Breast epithelium (tissue), 4 donors: ENCODE data around the gene RADIL. TPM values are rescaled to one million over a fixed set of nuclear protein-coding genes. Genes with fewer than 3 reads are reported as not detected.

Experiments
- DNase-seq, 2 donors: peaks; one replicate each; pipeline ENCODE4 v3.0.0-alpha.2; 2019; ENCODE audit warnings: low spot score in 2 of 2
- H3K27ac ChIP-seq, 2 donors: fragments of 200-600 bp; sonication (generic) in 1 of 2; one replicate each; pipeline ENCODE4 v1.5.1; 2016 to 2019; ENCODE audit warnings: mild to moderate bottlenecking in 1 of 2
- H3K27me3 ChIP-seq, 2 donors: fragments of 200-600 bp; sonication (generic) in 1 of 2; one replicate each; pipeline versions ENCODE4 v1.5.1 to v1.6.0; 2017 to 2019; ENCODE audit warnings: control low read depth in 1 of 2, mild to moderate bottlenecking in 1 of 2
- H3K36me3 ChIP-seq: fragments of 200-600 bp; one replicate; pipeline ENCODE4 v1.5.1; 2019
- H3K4me1 ChIP-seq, 2 donors: fragments of 200-600 bp; sonication (generic); one replicate each; pipeline ENCODE4 v1.5.1; 2016 to 2019; ENCODE audit warnings: control low read depth in 1 of 2
- H3K4me3 ChIP-seq, 3 donors: fragments of 200-600 bp; sonication (generic); 1 replicate in 2 of 3; 2 replicates in 1 of 3; pipeline ENCODE4 v1.5.1; 2016 to 2019; ENCODE audit warnings: mild to moderate bottlenecking in 3 of 3, moderate library complexity in 2 of 3
- H3K9me3 ChIP-seq, 2 donors: fragments of 200-600 bp; sonication (generic) in 1 of 2; one replicate each; pipeline ENCODE4 v1.5.1; 2016 to 2019; ENCODE audit warnings: control low read depth in 1 of 2
- POLR2A ChIP-seq: fragments of 450-650 bp; IDR thresholded peaks from one replicate; pipeline ENCODE4 v1.6.1; 2016; ENCODE audit warnings: antibody characterized with exemption, mild to moderate bottlenecking, moderate library complexity
- POLR2AphosphoS5 ChIP-seq, 3 donors: sonication (generic); formaldehyde crosslinking; IDR thresholded peaks; one replicate each; pipeline ENCODE4 v1.6.1; 2017; ENCODE audit warnings: antibody characterized with exemption in 3 of 3
- intact Hi-C: fragments of 100-400 bp; cut with DNase I; formaldehyde crosslinking; loops from one replicate; pipeline ENCODE4 v1.15.1; 2023; ENCODE audit warnings: low total_unique reads
- total RNA-seq, 3 donors: library from RNA; depleted of rRNA; stranded (reverse); fragments of >200 nt; gene quantifications; one replicate each; pipeline ENCODE4 v1.1.0, GENCODE V29; 2016
- TF ChIP-seq, protein P1 (sequence below), 3 donors: fragments of 450-650 bp; IDR thresholded peaks; one replicate each; pipeline ENCODE4 v1.5.1; 2016 to 2017; ENCODE audit warnings: antibody characterized with exemption in 3 of 3, mild to moderate bottlenecking in 3 of 3, moderate library complexity in 3 of 3

The RADIL gene
- total RNA-seq, 3 donors from 2014 or later, result 4.4 to 8.5 (median 5.9) TPM

- Histone ChIP-seq H3K4me1 (no peaks in the 10 kb centered on the region), H3K27ac (no peak overlapping the region), H3K36me3 (no peaks in the 10 kb centered on the region), H3K27me3 (no peaks in the 10 kb centered on the region), H3K4me3 (no peak overlapping the region), H3K9me3 (peaks cover 6 to 8% of the 10 kb centered on the region in 2 donors)
- intact Hi-C loops, result no loop called here
- no peak for DNase-seq
- TF ChIP-seq POLR2A (no peak), POLR2AphosphoS5 (IDR thresholded peaks at IDR 0.05) (no peak)
- TF ChIP-seq, protein P1, sequence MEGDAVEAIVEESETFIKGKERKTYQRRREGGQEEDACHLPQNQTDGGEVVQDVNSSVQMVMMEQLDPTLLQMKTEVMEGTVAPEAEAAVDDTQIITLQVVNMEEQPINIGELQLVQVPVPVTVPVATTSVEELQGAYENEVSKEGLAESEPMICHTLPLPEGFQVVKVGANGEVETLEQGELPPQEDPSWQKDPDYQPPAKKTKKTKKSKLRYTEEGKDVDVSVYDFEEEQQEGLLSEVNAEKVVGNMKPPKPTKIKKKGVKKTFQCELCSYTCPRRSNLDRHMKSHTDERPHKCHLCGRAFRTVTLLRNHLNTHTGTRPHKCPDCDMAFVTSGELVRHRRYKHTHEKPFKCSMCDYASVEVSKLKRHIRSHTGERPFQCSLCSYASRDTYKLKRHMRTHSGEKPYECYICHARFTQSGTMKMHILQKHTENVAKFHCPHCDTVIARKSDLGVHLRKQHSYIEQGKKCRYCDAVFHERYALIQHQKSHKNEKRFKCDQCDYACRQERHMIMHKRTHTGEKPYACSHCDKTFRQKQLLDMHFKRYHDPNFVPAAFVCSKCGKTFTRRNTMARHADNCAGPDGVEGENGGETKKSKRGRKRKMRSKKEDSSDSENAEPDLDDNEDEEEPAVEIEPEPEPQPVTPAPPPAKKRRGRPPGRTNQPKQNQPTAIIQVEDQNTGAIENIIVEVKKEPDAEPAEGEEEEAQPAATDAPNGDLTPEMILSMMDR (IDR thresholded peaks at IDR 0.05), result no peak
Observed at GRCh38 chr7:4919969-4920766, 36.7 kb upstream of the RADIL start.

DNA sequence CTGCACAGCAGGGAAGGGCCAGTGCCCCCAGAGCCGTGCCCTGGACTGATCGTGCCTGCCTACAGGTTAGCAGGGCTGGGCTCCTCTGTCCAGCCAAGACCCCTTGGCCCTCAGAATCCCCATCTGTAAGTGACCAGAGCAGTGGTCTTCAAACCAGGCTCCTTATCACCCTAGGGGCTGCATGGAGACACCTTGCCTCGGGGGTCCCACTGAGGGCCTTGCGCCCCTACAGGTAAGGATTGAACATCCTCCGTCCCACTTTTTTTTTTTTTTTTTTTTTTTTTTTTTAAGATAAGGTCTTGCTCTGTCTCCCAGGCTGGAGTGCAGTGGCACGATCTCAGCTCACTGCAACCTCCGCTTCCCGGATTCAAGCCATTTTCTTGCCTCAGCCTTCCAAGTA lies 32.6 kb upstream of the RADIL start:
- Histone ChIP-seq H3K4me1 (no peaks in the 10 kb centered on the region), H3K27me3 (no peaks in the 10 kb centered on the region), H3K36me3 (no peaks in the 10 kb centered on the region), H3K27ac (no peak overlapping the region), H3K9me3 (peaks cover 6 to 8% of the 10 kb centered on the region in 2 donors), H3K4me3 (no peak overlapping the region)
- no peak for DNase-seq
- intact Hi-C loops, result no loop called here
- TF ChIP-seq POLR2AphosphoS5 (IDR thresholded peaks at IDR 0.05) (no peak), POLR2A (no peak)
- TF ChIP-seq, protein P1 (IDR thresholded peaks at IDR 0.05), result no peak

GRCh38 chr7:4911111-4911828 lies 27.8 kb upstream of the RADIL start:
- Histone ChIP-seq H3K9me3 (no peaks in the 10 kb centered on the region), H3K27me3 (no peaks in the 10 kb centered on the region), H3K4me1 (no peaks in the 10 kb centered on the region), H3K36me3 (no peaks in the 10 kb centered on the region), H3K4me3 (no peak overlapping the region), H3K27ac (no peak overlapping the region)
- DNase-seq, result no peak
- intact Hi-C loops, result no loop called here
- TF ChIP-seq POLR2A, result no peak
- TF ChIP-seq, protein P1 (IDR thresholded peaks at IDR 0.05), result no peak
- no peak for TF ChIP-seq POLR2AphosphoS5 (IDR thresholded peaks at IDR 0.05)

DNA sequence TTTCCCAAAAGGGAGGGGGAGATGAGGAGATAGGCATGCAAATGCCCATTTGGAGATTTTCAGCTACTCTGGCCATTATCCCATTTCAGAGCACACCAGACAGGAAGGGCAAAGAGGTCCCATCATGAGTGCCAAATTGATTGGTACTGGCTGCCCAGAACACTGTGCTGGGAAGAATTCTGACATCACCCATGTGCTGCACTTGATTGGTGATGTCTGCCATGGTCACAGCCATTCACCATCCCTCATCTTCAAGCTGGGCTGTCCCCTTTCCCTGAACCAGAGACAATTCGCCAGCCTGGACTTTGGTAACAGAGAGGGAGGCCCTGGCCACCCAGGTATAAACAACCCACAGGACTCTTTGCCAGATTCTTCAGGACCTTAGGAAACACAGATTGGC lies 23.2 kb upstream of the RADIL start:
- no peak for DNase-seq
- Histone ChIP-seq H3K27me3 (peaks cover 0 to 17% of the 10 kb centered on the region in 2 donors), H3K4me3 (no peak overlapping the region), H3K36me3 (no peaks in the 10 kb centered on the region), H3K9me3 (no peaks in the 10 kb centered on the region), H3K4me1 (no peaks in the 10 kb centered on the region), H3K27ac (no peak overlapping the region)
- no peak for TF ChIP-seq POLR2AphosphoS5 (IDR thresholded peaks at IDR 0.05)
- TF ChIP-seq, protein P1 (IDR thresholded peaks at IDR 0.05), result no peak
- no peak for TF ChIP-seq POLR2A
- intact Hi-C loops, result no loop called here

GRCh38 chr7:4905171-4905570 lies 21.7 kb upstream of the RADIL start:
- no peaks in the 10 kb centered on the region for H3K36me3 ChIP-seq
- intact Hi-C loops, result no loop called here
- H3K4me3 ChIP-seq, result no peak overlapping the region
- H3K9me3 ChIP-seq, result no peaks in the 10 kb centered on the region
- DNase-seq, result no peak
- H3K4me1 ChIP-seq, result no peaks in the 10 kb centered on the region
- TF ChIP-seq POLR2AphosphoS5 (IDR thresholded peaks at IDR 0.05) (no peak), POLR2A (no peak)
- TF ChIP-seq, protein P1 (IDR thresholded peaks at IDR 0.05), result no peak
- H3K27ac ChIP-seq, result no peak overlapping the region
- H3K27me3 ChIP-seq, result peaks cover 0 to 22% of the 10 kb centered on the region in 2 donors
